ENCODE measurements around the gene PNMA8C. TPM values are rescaled to one million over a fixed set of nuclear protein-coding genes. Genes with fewer than 3 reads are reported as not detected.

Gene PNMA8C
- total RNA-seq, 3 donors from 2014 or later: 0.59 to 0.98 TPM; not detected in 1

DNA sequence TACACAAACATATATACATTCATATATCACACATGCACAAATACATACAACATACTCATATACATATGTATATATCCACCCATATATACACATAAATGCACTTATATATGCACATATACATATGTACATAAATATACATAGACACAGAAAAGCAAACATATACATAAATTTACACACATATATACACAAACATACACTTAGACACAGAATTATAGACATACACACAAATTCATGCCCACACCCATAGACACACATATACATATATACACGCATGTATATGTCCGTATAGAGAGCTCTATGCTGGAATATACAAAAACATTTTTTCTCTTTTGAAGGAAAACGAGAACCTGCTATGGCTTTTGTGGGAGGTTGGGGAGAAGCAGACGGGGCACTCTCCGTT is 22.0 kb upstream of the PNMA8C start:
- no peak for DNase-seq (ENCODE audit: low spot score in 2 of 2)
- H3K4me3 ChIP-seq: no peak overlapping the region
- H3K9me3 ChIP-seq: no peaks in the 10 kb centered on the region
- intact Hi-C loops (cut with DNase I; ENCODE audit: low total_unique reads): no loop called here
- H3K27me3 ChIP-seq: no peaks in the 10 kb centered on the region
- peak overlapping the region; percentile 22 to 70 for H3K27ac ChIP-seq
- TF ChIP-seq POLR2A (IDR thresholded peaks at IDR 0.05) (no peak), POLR2AphosphoS5 (IDR thresholded peaks at IDR 0.05) (no peak), CTCF (IDR thresholded peaks at IDR 0.05) (no peak)
- H3K4me1 ChIP-seq: no peaks in the 10 kb centered on the region
- H3K36me3 ChIP-seq: no peaks in the 10 kb centered on the region

GRCh38 chr19:46449228-46449627 is 20.5 kb upstream of the PNMA8C start:
- Histone ChIP-seq H3K4me3 (no peak overlapping the region), H3K27me3 (no peaks in the 10 kb centered on the region), H3K27ac (peak overlapping the region in 1 of 2 donors; percentile 17), H3K9me3 (no peaks in the 10 kb centered on the region), H3K4me1 (no peaks in the 10 kb centered on the region), H3K36me3 (no peaks in the 10 kb centered on the region)
- no peak for TF ChIP-seq POLR2A (IDR thresholded peaks at IDR 0.05)
- TF ChIP-seq CTCF (IDR thresholded peaks at IDR 0.05): no peak
- no peak for TF ChIP-seq POLR2AphosphoS5 (IDR thresholded peaks at IDR 0.05)
- no peak for DNase-seq (ENCODE audit: low spot score in 2 of 2)
- intact Hi-C loops (cut with DNase I; ENCODE audit: low total_unique reads): no loop called here

DNA sequence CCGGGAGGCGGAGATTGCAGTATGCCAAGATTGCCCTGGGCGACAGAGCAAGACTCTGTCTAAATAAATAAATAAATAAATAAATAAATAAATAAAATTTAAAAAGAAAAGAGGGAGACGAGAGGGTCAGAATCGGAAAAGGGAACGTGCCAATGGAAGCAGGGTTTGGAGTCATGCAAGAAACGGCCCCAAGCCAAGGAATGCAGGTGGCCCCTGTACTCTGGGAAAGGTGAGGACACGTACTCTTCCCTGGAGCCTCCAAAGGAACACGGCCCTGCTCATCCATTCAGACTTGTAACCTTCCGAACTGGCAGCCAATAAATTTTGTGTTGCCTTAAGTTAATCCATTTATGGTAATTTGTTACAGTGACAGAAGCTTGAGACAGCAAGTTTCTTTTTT is 19.9 kb upstream of the PNMA8C start:
- H3K4me3 ChIP-seq: no peak overlapping the region
- H3K27ac ChIP-seq: peak overlapping the region in 1 of 2 donors; percentile 69
- no peaks in the 10 kb centered on the region for H3K27me3 ChIP-seq
- intact Hi-C loops (cut with DNase I; ENCODE audit: low total_unique reads): no loop called here
- H3K36me3 ChIP-seq: no peaks in the 10 kb centered on the region
- DNase-seq (ENCODE audit: low spot score in 2 of 2): peak in 1 of 2 donors; percentile 60
- H3K9me3 ChIP-seq: no peaks in the 10 kb centered on the region
- H3K4me1 ChIP-seq: no peaks in the 10 kb centered on the region
- TF ChIP-seq CTCF (IDR thresholded peaks at IDR 0.05) (no peak), POLR2A (IDR thresholded peaks at IDR 0.05) (no peak), POLR2AphosphoS5 (IDR thresholded peaks at IDR 0.05) (no peak)

GRCh38 chr19:46447824-46448223 is 19.1 kb upstream of the PNMA8C start:
- TF ChIP-seq CTCF (IDR thresholded peaks at IDR 0.05) (no peak), POLR2A (IDR thresholded peaks at IDR 0.05) (no peak), POLR2AphosphoS5 (IDR thresholded peaks at IDR 0.05) (no peak)
- Histone ChIP-seq H3K36me3 (no peaks in the 10 kb centered on the region), H3K27me3 (no peaks in the 10 kb centered on the region), H3K27ac (peak overlapping the region; percentile 55 to 69), H3K4me3 (no peak overlapping the region), H3K9me3 (no peaks in the 10 kb centered on the region), H3K4me1 (no peaks in the 10 kb centered on the region)
- no peak for DNase-seq (ENCODE audit: low spot score in 2 of 2)
- intact Hi-C loops (cut with DNase I; ENCODE audit: low total_unique reads): no loop called here

GRCh38 chr19:46447006-46447405 is 18.3 kb upstream of the PNMA8C start:
- H3K36me3 ChIP-seq: no peaks in the 10 kb centered on the region
- no peaks in the 10 kb centered on the region for H3K27me3 ChIP-seq
- intact Hi-C loops (cut with DNase I; ENCODE audit: low total_unique reads): no loop called here
- H3K27ac ChIP-seq: peak overlapping the region in 1 of 2 donors; percentile 69
- no peaks in the 10 kb centered on the region for H3K4me1 ChIP-seq
- no peak for DNase-seq (ENCODE audit: low spot score in 2 of 2)
- no peaks in the 10 kb centered on the region for H3K9me3 ChIP-seq
- TF ChIP-seq POLR2AphosphoS5 (IDR thresholded peaks at IDR 0.05): no peak
- no peak for TF ChIP-seq POLR2A (IDR thresholded peaks at IDR 0.05)
- H3K4me3 ChIP-seq: no peak overlapping the region

DNA sequence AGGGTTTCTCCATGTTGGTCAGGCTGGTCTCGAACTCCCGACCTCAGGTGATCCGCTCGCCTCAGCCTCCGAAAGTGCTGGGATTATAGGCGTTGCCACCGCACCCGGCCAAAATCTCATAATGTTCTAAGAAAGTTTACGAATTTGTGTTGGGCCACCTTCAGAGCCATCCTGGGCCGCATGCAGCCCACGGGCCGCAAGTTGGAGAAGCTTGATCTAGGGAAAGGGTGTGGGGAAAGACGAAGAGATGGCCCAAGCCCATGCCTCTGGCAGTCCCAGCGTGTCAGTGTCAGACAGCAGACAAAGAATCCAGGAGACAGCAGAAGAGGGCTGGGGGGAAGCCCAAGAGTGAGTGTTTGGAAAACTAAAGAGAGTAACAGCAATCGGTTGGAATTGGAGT is 17.3 kb upstream of the PNMA8C start:
- TF ChIP-seq CTCF (IDR thresholded peaks at IDR 0.05) (no peak), POLR2AphosphoS5 (IDR thresholded peaks at IDR 0.05) (no peak), POLR2A (IDR thresholded peaks at IDR 0.05) (no peak)
- Histone ChIP-seq H3K9me3 (no peaks in the 10 kb centered on the region), H3K36me3 (no peaks in the 10 kb centered on the region), H3K27me3 (no peaks in the 10 kb centered on the region), H3K4me3 (no peak overlapping the region), H3K27ac (no peak overlapping the region), H3K4me1 (no peaks in the 10 kb centered on the region)
- intact Hi-C loops (cut with DNase I; ENCODE audit: low total_unique reads): no loop called here
- no peak for DNase-seq (ENCODE audit: low spot score in 2 of 2)

Data from breast epithelium (tissue), 4 donors.